Adrenal gland (tissue), 5 donors: ENCODE data around the gene MOGAT1.

Source experiments
- CTCF ChIP-seq, 6 experiments: fragments of 450-650 bp in 4 of 6; fragments of 200-600 bp in 2 of 6; sonication (generic) in 1 of 6; IDR thresholded peaks; 1 replicate in 5 of 6; 2 replicates in 1 of 6; pipeline versions ENCODE4 v1.5.1 to v1.8.0; 2016 to 2021; ENCODE audit warnings: antibody characterized with exemption in 6 of 6, mild to moderate bottlenecking in 2 of 6, moderate library complexity in 1 of 6
- POLR2A ChIP-seq, 2 donors: fragments of 450-650 bp; IDR thresholded peaks; one replicate each; pipeline ENCODE4 v1.6.1; 2017; ENCODE audit warnings: antibody characterized with exemption in 2 of 2, mild to moderate bottlenecking in 2 of 2, moderate library complexity in 1 of 2
- donor health status: DM: no; HTN: no; CAD: no.

DNA sequence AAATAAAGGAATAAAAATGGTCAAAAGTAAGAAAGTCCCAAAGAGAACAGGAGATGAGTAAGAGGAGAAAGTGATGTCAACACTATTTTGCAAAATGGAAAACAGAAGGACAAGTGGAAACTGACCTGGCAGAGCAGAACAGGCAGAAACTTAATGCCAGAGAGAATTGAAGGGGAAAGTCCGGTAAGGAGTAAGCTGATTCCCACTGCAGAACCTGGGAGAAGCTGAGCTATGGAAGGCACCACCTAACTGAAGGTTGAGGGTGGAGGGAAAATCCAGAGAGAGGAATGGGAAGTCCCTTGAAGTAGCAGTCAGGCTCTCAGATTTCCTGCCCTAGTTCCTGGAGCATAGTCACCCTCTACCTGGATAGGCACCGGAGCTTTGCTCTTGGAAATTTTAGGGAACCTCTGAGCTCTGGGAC lies 59.8 kb downstream of the MOGAT1 start:
- TF ChIP-seq CTCF (IDR thresholded peaks at IDR 0.05) (no peak), POLR2A (IDR thresholded peaks at IDR 0.05) (no peak)
